Loucy (cell line): ENCODE results near the gene SMAP1.

Experiments
- CTCF ChIP-seq: fragments of 200-600 bp; sonication (generic); conservative IDR thresholded peaks from 2 replicates; pipeline ENCODE4 v1.5.1; 2014; ENCODE audit warnings: mild to moderate bottlenecking, antibody characterized with exemption, low read length
- EZH2phosphoT487 ChIP-seq: fragments of 200-600 bp; IDR thresholded peaks from 2 replicates; pipeline ENCODE4 v1.6.1; 2018; ENCODE audit warnings: antibody characterized with exemption, mild to moderate bottlenecking, moderate library complexity, borderline replicate concordance

GRCh38 chr6:70625436-70625835, 42.2 kb upstream of the SMAP1 start:
- no peak for TF ChIP-seq CTCF
- no peak for TF ChIP-seq EZH2phosphoT487
